ENCODE measurements around the gene PPP1R3A. TPM values are rescaled to one million over a fixed set of nuclear protein-coding genes. Genes with fewer than 3 reads are reported as not detected.
"Not testable (repeated sequence)": the region's sequence is repeated elsewhere in the genome, so short reads cannot be mapped to it uniquely, and the experiment has no call there.

Gene PPP1R3A
- total RNA-seq (2014; rRNA removed; shearing (Covaris generic)), result not detected in 2 replicates

- H3K36me3 ChIP-seq, result no peaks in the 10 kb centered on the region
- no peak for DNase-seq (ENCODE audit: low read depth in 1 of 2, low spot score in 2 of 2)
- H3K9me3 ChIP-seq (replicated peaks), result no peaks in the 10 kb centered on the region
- no peaks in the 10 kb centered on the region for H3K4me1 ChIP-seq (replicated peaks)
- no peaks in the 10 kb centered on the region for H3K27me3 ChIP-seq (replicated peaks)
- no peak within 1 kb of the TSS for H3K27ac ChIP-seq
- H3K4me3 ChIP-seq, result no peak within 1 kb of the TSS
Observed at GRCh38 chr7:113918946-113919345, at the start of gene PPP1R3A. Gene PPP1R3A (minus strand): TSS chr7:113919009. CDS start chr7:113918996, 13 bp downstream.

GRCh38 chr7:113963356-113963755, 44.5 kb upstream of the PPP1R3A start:
- Histone ChIP-seq H3K27me3 (replicated peaks) (no peaks in the 10 kb centered on the region), H3K4me1 (replicated peaks) (no peaks in the 10 kb centered on the region), H3K4me3 (no peak overlapping the region), H3K27ac (no peak overlapping the region), H3K36me3 (no peaks in the 10 kb centered on the region), H3K9me3 (replicated peaks) (no peaks in the 10 kb centered on the region)
- DNase-seq (ENCODE audit: low read depth in 1 of 2, low spot score in 2 of 2), result no peak

GRCh38 chr7:113959910-113960309, 41.1 kb upstream of the PPP1R3A start:
- Histone ChIP-seq H3K27ac (no peak overlapping the region), H3K36me3 (no peaks in the 10 kb centered on the region), H3K27me3 (replicated peaks) (no peaks in the 10 kb centered on the region), H3K4me1 (replicated peaks) (no peaks in the 10 kb centered on the region), H3K4me3 (no peak overlapping the region), H3K9me3 (replicated peaks) (peaks cover 4% of the 10 kb centered on the region)
- no peak for DNase-seq (ENCODE audit: low read depth in 1 of 2, low spot score in 2 of 2)

GRCh38 chr7:113955157-113955556, 36.3 kb upstream of the PPP1R3A start:
- no peak overlapping the region for H3K4me3 ChIP-seq
- peaks cover 4% of the 10 kb centered on the region for H3K9me3 ChIP-seq (replicated peaks)
- no peaks in the 10 kb centered on the region for H3K36me3 ChIP-seq
- no peak overlapping the region for H3K27ac ChIP-seq
- no peak for DNase-seq (ENCODE audit: low read depth in 1 of 2, low spot score in 2 of 2)
- no peaks in the 10 kb centered on the region for H3K4me1 ChIP-seq (replicated peaks)
- H3K27me3 ChIP-seq (replicated peaks), result no peaks in the 10 kb centered on the region

- no peaks in the 10 kb centered on the region for H3K36me3 ChIP-seq
Observed at GRCh38 chr7:113953553-113953952, 34.7 kb upstream of the PPP1R3A start.

GRCh38 chr7:113945018-113945938, 26.5 kb upstream of the PPP1R3A start:
- no peak overlapping the region for H3K4me3 ChIP-seq
- DNase-seq (ENCODE audit: low read depth in 1 of 2, low spot score in 2 of 2), result no peak
- no peaks in the 10 kb centered on the region for H3K4me1 ChIP-seq (replicated peaks)
- H3K9me3 ChIP-seq (replicated peaks), result no peaks in the 10 kb centered on the region
- H3K27ac ChIP-seq, result no peak overlapping the region
- H3K27me3 ChIP-seq (replicated peaks), result no peaks in the 10 kb centered on the region
- H3K36me3 ChIP-seq, result no peaks in the 10 kb centered on the region

More at GRCh38 chr7:113953553-113953952, 34.7 kb upstream of the PPP1R3A start:
- H3K27ac ChIP-seq, result no peak overlapping the region
- DNase-seq (ENCODE audit: low read depth in 1 of 2, low spot score in 2 of 2), result no peak
- no peaks in the 10 kb centered on the region for H3K4me1 ChIP-seq (replicated peaks)
- no peak overlapping the region for H3K4me3 ChIP-seq
- peaks cover 4% of the 10 kb centered on the region for H3K9me3 ChIP-seq (replicated peaks)
- no peaks in the 10 kb centered on the region for H3K27me3 ChIP-seq (replicated peaks)

- H3K27me3 ChIP-seq (replicated peaks), result no peaks in the 10 kb centered on the region
- no peak overlapping the region for H3K4me3 ChIP-seq
- H3K9me3 ChIP-seq (replicated peaks), result no peaks in the 10 kb centered on the region
- no peaks in the 10 kb centered on the region for H3K4me1 ChIP-seq (replicated peaks)
- DNase-seq (ENCODE audit: low read depth in 1 of 2, low spot score in 2 of 2), result no peak
- H3K27ac ChIP-seq, result no peak overlapping the region
- no peaks in the 10 kb centered on the region for H3K36me3 ChIP-seq
Observed at GRCh38 chr7:113936982-113937381, 18.2 kb upstream of the PPP1R3A start.

GRCh38 chr7:113936535-113936934, 17.7 kb upstream of the PPP1R3A start:
- H3K27me3 ChIP-seq (replicated peaks), result no peaks in the 10 kb centered on the region
- H3K36me3 ChIP-seq, result no peaks in the 10 kb centered on the region
- no peak overlapping the region for H3K4me3 ChIP-seq
- H3K27ac ChIP-seq, result no peak overlapping the region
- H3K4me1 ChIP-seq (replicated peaks), result no peaks in the 10 kb centered on the region
- DNase-seq (ENCODE audit: low read depth in 1 of 2, low spot score in 2 of 2), result no peak
- H3K9me3 ChIP-seq (replicated peaks), result no peaks in the 10 kb centered on the region

- not testable (repeated sequence) for H3K27me3 ChIP-seq (replicated peaks); H3K36me3 ChIP-seq; H3K9me3 ChIP-seq (replicated peaks); H3K27ac ChIP-seq; DNase-seq (ENCODE audit: low read depth in 1 of 2, low spot score in 2 of 2); H3K4me3 ChIP-seq; H3K4me1 ChIP-seq (replicated peaks)
Observed at GRCh38 chr7:113929389-113929788, 10.6 kb upstream of the PPP1R3A start.

- Histone ChIP-seq H3K27me3 (replicated peaks) (no peaks in the 10 kb centered on the region), H3K9me3 (replicated peaks) (no peaks in the 10 kb centered on the region; the same call in 1 of the 2 replicates), H3K4me1 (replicated peaks) (no peaks in the 10 kb centered on the region), H3K27ac (no peak overlapping the region), H3K4me3 (no peak overlapping the region), H3K36me3 (no peaks in the 10 kb centered on the region)
- DNase-seq (ENCODE audit: low read depth in 1 of 2, low spot score in 2 of 2), result no peak
Observed at GRCh38 chr7:113928112-113928511, 9.3 kb upstream of the PPP1R3A start.

GRCh38 chr7:113922049-113922448, 3.2 kb upstream of the PPP1R3A start:
- Histone ChIP-seq H3K4me1 (replicated peaks) (no peaks in the 10 kb centered on the region), H3K27ac (no peak overlapping the region), H3K27me3 (replicated peaks) (no peaks in the 10 kb centered on the region), H3K36me3 (no peaks in the 10 kb centered on the region), H3K4me3 (no peak overlapping the region), H3K9me3 (replicated peaks) (no peaks in the 10 kb centered on the region)
- no peak for DNase-seq (ENCODE audit: low read depth in 1 of 2, low spot score in 2 of 2)

- no peaks in the 10 kb centered on the region for H3K27me3 ChIP-seq (replicated peaks)
- H3K9me3 ChIP-seq (replicated peaks), result no peaks in the 10 kb centered on the region
- H3K36me3 ChIP-seq, result no peaks in the 10 kb centered on the region
- no peaks in the 10 kb centered on the region for H3K4me1 ChIP-seq (replicated peaks)
- H3K27ac ChIP-seq, result no peak overlapping the region
- DNase-seq (ENCODE audit: low read depth in 1 of 2, low spot score in 2 of 2), result no peak
- H3K4me3 ChIP-seq, result no peak overlapping the region
Observed at GRCh38 chr7:113921363-113921762, 2.6 kb upstream of the PPP1R3A start.

- DNase-seq (ENCODE audit: low read depth in 1 of 2, low spot score in 2 of 2), result no peak
- Histone ChIP-seq H3K9me3 (replicated peaks) (no peaks in the 10 kb centered on the region), H3K4me1 (replicated peaks) (no peaks in the 10 kb centered on the region), H3K27me3 (replicated peaks) (no peaks in the 10 kb centered on the region), H3K27ac (no peak overlapping the region), H3K4me3 (no peak overlapping the region), H3K36me3 (no peaks in the 10 kb centered on the region)
Observed at GRCh38 chr7:113917840-113918239, 969 bp downstream of the PPP1R3A start.

- no peak for DNase-seq (ENCODE audit: low read depth in 1 of 2, low spot score in 2 of 2)
- Histone ChIP-seq H3K36me3 (no peaks in the 10 kb centered on the region), H3K9me3 (replicated peaks) (no peaks in the 10 kb centered on the region), H3K27me3 (replicated peaks) (no peaks in the 10 kb centered on the region), H3K4me3 (no peak overlapping the region), H3K27ac (no peak overlapping the region), H3K4me1 (replicated peaks) (no peaks in the 10 kb centered on the region)
Observed at GRCh38 chr7:113915956-113916355, 2.9 kb downstream of the PPP1R3A start.
